ENCODE results near the gene ZSCAN9.

ZSCAN9 gene

DNA sequence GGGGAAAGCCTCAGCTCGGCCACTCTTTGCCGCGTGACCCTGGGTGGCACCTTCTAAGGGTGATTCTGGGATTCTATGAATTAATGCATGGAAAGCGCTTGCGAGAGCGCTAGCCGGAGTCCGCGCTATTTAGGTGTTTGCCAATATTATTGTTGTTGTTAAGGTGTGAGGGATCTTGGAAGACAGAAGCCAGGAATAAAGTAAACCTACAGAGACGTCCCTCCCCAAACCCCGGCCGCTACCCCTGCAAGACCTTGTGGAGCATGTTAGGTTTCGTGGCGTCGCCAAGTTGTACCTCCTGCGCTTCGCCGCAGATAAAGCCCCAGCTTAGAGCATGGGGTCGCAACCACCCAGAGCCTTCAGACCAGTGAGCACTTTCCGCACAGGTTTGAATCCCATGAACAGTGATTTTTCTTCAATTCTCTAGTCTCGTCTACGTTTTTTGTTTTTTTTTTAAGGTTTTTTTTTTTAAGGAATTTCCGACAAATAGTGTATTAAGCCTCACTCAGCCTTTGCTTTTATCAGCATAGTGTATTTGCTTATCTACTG is 16.9 kb upstream of the ZSCAN9 start:
- TF ChIP-seq MAX (IDR thresholded peaks at IDR 0.05) (no peak), YY1 (IDR thresholded peaks at IDR 0.05; ENCODE audit: low read depth) (no peak), TEAD4 (IDR thresholded peaks at IDR 0.05) (no peak), TCF12 (IDR thresholded peaks at IDR 0.05; ENCODE audit: low read depth) (no peak), NFIC (IDR thresholded peaks at IDR 0.05) (no peak), FOXM1 (IDR thresholded peaks at IDR 0.05; ENCODE audit: borderline replicate concordance, low read depth) (no peak), RAD21 (IDR thresholded peaks at IDR 0.05; ENCODE audit: low read depth) (no peak), USF1 (IDR thresholded peaks at IDR 0.05) (no peak), CREB1 (IDR thresholded peaks at IDR 0.05; ENCODE audit: low read depth) (no peak)

- TF ChIP-seq ZBTB7A (IDR thresholded peaks at IDR 0.05; ENCODE audit: low read depth) = no peak
Measured at GRCh38 chr6:28209753-28210535, 15.1 kb upstream of the ZSCAN9 start.

- TF ChIP-seq CEBPB (IDR thresholded peaks at IDR 0.05) (no peak), EGR1 (IDR thresholded peaks at IDR 0.05) (no peak), ZBTB7A (IDR thresholded peaks at IDR 0.05; ENCODE audit: low read depth) (no peak), EP300 (IDR thresholded peaks at IDR 0.05; ENCODE audit: borderline replicate concordance) (no peak)
Measured at GRCh38 chr6:28211840-28212509, 13.1 kb upstream of the ZSCAN9 start.

DNA sequence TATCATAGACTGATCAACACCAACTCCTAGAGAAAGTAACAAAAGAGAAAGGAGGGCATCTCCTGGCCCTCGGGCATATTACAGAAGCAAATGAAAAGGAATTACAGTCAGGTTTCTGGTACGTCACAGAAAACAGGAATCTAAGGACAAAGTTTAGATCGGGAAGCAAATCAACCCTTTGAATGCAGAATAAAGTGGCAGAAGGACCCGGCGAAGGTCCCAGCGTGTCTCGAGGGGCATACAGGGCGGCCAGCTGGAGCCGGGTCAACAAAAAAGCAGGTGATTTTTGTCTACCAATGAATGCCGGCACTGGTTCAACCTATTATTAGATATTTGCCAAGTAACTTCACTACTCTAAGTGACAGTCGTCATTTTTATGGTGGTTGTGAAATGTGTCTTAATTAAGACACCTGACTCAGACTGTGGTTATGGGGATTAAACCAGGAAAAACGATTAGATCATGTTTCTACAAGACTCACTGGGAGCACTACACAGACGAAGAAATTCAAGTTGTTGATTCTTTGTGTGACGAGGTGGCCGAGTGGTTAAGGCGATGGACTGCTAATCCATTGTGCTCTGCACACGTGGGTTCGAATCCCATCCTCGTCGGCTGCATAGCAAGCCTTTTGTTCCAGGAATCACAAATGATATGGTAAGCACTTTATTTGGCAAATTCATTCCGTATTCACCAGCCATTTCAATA is 12.4 kb upstream of the ZSCAN9 start:
- TF ChIP-seq YY1 (IDR thresholded peaks at IDR 0.05; ENCODE audit: low read depth) (peak; percentile 65; the same call in 1 of the 2 replicates), RAD21 (IDR thresholded peaks at IDR 0.05; ENCODE audit: low read depth) (peak; percentile 48), NFIC (IDR thresholded peaks at IDR 0.05) (peak; percentile 21; the same call in 1 of the 2 replicates), CEBPB (IDR thresholded peaks at IDR 0.05) (peak; percentile 56), ZBTB7A (IDR thresholded peaks at IDR 0.05; ENCODE audit: low read depth) (no peak), TEAD4 (IDR thresholded peaks at IDR 0.05) (peak; percentile 94), CREB1 (IDR thresholded peaks at IDR 0.05; ENCODE audit: low read depth) (no peak)

- TF ChIP-seq ZBTB7A (IDR thresholded peaks at IDR 0.05; ENCODE audit: low read depth) (no peak), EGR1 (IDR thresholded peaks at IDR 0.05) (no peak), MAX (IDR thresholded peaks at IDR 0.05) (no peak), FOXM1 (IDR thresholded peaks at IDR 0.05; ENCODE audit: borderline replicate concordance, low read depth) (no peak)
Measured at GRCh38 chr6:28213213-28213523, 11.9 kb upstream of the ZSCAN9 start.

DNA sequence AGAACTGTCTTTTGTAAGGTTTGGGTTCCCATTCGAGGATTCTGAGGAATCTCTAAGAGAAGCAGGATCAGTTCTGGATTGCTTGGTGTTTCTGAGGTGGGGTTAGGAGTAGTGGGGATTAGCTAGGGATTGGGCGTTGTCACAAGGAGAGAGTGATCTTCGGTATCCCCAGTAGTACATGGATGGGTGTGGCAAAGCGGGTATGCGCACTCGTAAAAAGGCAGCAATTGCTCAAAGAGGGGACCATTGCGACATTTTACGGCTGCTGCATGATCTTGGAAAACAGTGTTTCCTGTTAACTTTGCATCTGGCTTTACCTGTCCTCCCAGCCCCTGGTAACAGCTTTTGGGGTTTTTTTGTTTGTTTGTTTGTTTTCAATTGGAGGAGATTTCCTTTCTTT is 9.7 kb upstream of the ZSCAN9 start:
- TF ChIP-seq CEBPB (IDR thresholded peaks at IDR 0.05) (no peak), USF1 (IDR thresholded peaks at IDR 0.05) (no peak), TEAD4 (IDR thresholded peaks at IDR 0.05) (no peak), ZBTB7A (IDR thresholded peaks at IDR 0.05; ENCODE audit: low read depth) (no peak), EGR1 (IDR thresholded peaks at IDR 0.05) (no peak), YY1 (IDR thresholded peaks at IDR 0.05; ENCODE audit: low read depth) (no peak), MAX (IDR thresholded peaks at IDR 0.05) (no peak), NFIC (IDR thresholded peaks at IDR 0.05) (no peak), EP300 (IDR thresholded peaks at IDR 0.05; ENCODE audit: borderline replicate concordance) (no peak), FOXM1 (IDR thresholded peaks at IDR 0.05; ENCODE audit: borderline replicate concordance, low read depth) (no peak), TCF12 (IDR thresholded peaks at IDR 0.05; ENCODE audit: low read depth) (no peak)
- TF ChIP-seq, protein P1, sequence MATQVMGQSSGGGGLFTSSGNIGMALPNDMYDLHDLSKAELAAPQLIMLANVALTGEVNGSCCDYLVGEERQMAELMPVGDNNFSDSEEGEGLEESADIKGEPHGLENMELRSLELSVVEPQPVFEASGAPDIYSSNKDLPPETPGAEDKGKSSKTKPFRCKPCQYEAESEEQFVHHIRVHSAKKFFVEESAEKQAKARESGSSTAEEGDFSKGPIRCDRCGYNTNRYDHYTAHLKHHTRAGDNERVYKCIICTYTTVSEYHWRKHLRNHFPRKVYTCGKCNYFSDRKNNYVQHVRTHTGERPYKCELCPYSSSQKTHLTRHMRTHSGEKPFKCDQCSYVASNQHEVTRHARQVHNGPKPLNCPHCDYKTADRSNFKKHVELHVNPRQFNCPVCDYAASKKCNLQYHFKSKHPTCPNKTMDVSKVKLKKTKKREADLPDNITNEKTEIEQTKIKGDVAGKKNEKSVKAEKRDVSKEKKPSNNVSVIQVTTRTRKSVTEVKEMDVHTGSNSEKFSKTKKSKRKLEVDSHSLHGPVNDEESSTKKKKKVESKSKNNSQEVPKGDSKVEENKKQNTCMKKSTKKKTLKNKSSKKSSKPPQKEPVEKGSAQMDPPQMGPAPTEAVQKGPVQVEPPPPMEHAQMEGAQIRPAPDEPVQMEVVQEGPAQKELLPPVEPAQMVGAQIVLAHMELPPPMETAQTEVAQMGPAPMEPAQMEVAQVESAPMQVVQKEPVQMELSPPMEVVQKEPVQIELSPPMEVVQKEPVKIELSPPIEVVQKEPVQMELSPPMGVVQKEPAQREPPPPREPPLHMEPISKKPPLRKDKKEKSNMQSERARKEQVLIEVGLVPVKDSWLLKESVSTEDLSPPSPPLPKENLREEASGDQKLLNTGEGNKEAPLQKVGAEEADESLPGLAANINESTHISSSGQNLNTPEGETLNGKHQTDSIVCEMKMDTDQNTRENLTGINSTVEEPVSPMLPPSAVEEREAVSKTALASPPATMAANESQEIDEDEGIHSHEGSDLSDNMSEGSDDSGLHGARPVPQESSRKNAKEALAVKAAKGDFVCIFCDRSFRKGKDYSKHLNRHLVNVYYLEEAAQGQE (IDR thresholded peaks at IDR 0.05; ENCODE audit: low read depth) = no peak

- no peak for TF ChIP-seq RAD21 (IDR thresholded peaks at IDR 0.05; ENCODE audit: low read depth)
Measured at GRCh38 chr6:28217890-28218289, 7.2 kb upstream of the ZSCAN9 start.

All from Ishikawa (cell line).